ENCODE results near the gene C19orf53.

Gene C19orf53

GRCh38 chr19:13764821-13765394 lies 9.3 kb upstream of the C19orf53 start:
- Histone ChIP-seq H3K4me2 (ENCODE audit: low read depth, low read length, poor library complexity, severe bottlenecking) (peak overlapping the region; percentile 84), H3K9ac (ENCODE audit: low read depth, low read length, poor library complexity, severe bottlenecking) (peak overlapping the region; percentile 86), H3K9me3 (ENCODE audit: insufficient read depth, low read depth, low read length) (no peaks in the 10 kb centered on the region), H2AFZ (ENCODE audit: low read length) (peak overlapping the region; percentile 67; the same call in 1 of the 2 replicates), H3K4me1 (ENCODE audit: insufficient read depth, low read length, poor library complexity, severe bottlenecking) (peaks cover 10% of the 10 kb centered on the region), H3K79me2 (ENCODE audit: insufficient read depth, low read length) (peaks cover 23% of the 10 kb centered on the region; the same call in 1 of the 2 replicates), H3K36me3 (ENCODE audit: insufficient read depth, low read length) (peaks cover 14% of the 10 kb centered on the region; the same call in 1 of the 2 replicates), H3F3A (ENCODE audit: low read depth) (no peaks in the 10 kb centered on the region), H3K27me3 (ENCODE audit: insufficient read depth, low read length, poor library complexity, severe bottlenecking) (no peaks in the 10 kb centered on the region), H4K20me1 (ENCODE audit: insufficient read depth, low read length, poor library complexity, severe bottlenecking) (peaks cover 7% of the 10 kb centered on the region), H3K9me2 (replicated peaks; ENCODE audit: low read depth, low read length) (no peaks in the 10 kb centered on the region), H3K4me3 (ENCODE audit: low read length, poor library complexity, severe bottlenecking) (peak overlapping the region; percentile 89)
- no peak for TF ChIP-seq EZH2phosphoT487 (IDR thresholded peaks at IDR 0.05; ENCODE audit: borderline replicate concordance)
- TF ChIP-seq, protein P1, sequence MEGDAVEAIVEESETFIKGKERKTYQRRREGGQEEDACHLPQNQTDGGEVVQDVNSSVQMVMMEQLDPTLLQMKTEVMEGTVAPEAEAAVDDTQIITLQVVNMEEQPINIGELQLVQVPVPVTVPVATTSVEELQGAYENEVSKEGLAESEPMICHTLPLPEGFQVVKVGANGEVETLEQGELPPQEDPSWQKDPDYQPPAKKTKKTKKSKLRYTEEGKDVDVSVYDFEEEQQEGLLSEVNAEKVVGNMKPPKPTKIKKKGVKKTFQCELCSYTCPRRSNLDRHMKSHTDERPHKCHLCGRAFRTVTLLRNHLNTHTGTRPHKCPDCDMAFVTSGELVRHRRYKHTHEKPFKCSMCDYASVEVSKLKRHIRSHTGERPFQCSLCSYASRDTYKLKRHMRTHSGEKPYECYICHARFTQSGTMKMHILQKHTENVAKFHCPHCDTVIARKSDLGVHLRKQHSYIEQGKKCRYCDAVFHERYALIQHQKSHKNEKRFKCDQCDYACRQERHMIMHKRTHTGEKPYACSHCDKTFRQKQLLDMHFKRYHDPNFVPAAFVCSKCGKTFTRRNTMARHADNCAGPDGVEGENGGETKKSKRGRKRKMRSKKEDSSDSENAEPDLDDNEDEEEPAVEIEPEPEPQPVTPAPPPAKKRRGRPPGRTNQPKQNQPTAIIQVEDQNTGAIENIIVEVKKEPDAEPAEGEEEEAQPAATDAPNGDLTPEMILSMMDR (conservative IDR thresholded peaks at IDR 0.05; ENCODE audit: low read length) = no peak

GRCh38 chr19:13765395-13766094 lies 8.7 kb upstream of the C19orf53 start:
- Histone ChIP-seq H3F3A (ENCODE audit: low read depth) (no peaks in the 10 kb centered on the region), H3K9me2 (replicated peaks; ENCODE audit: low read depth, low read length) (no peaks in the 10 kb centered on the region), H3K9ac (ENCODE audit: low read depth, low read length, poor library complexity, severe bottlenecking) (peak overlapping the region; percentile 86), H2AFZ (ENCODE audit: low read length) (no peak overlapping the region), H3K79me2 (ENCODE audit: insufficient read depth, low read length) (peaks cover 23% of the 10 kb centered on the region; the same call in 1 of the 2 replicates), H3K4me1 (ENCODE audit: insufficient read depth, low read length, poor library complexity, severe bottlenecking) (peaks cover 10% of the 10 kb centered on the region), H3K27me3 (ENCODE audit: insufficient read depth, low read length, poor library complexity, severe bottlenecking) (no peaks in the 10 kb centered on the region), H3K36me3 (ENCODE audit: insufficient read depth, low read length) (peaks cover 8% of the 10 kb centered on the region; the same call in 1 of the 2 replicates), H4K20me1 (ENCODE audit: insufficient read depth, low read length, poor library complexity, severe bottlenecking) (peaks cover 7% of the 10 kb centered on the region), H3K4me3 (ENCODE audit: low read length, poor library complexity, severe bottlenecking) (peak overlapping the region; percentile 89), H3K9me3 (ENCODE audit: insufficient read depth, low read depth, low read length) (no peaks in the 10 kb centered on the region), H3K4me2 (ENCODE audit: low read depth, low read length, poor library complexity, severe bottlenecking) (peak overlapping the region; percentile 84)
- no peak for TF ChIP-seq EZH2phosphoT487 (IDR thresholded peaks at IDR 0.05; ENCODE audit: borderline replicate concordance)
- TF ChIP-seq, protein P1 (conservative IDR thresholded peaks at IDR 0.05; ENCODE audit: low read length) = no peak

DNA sequence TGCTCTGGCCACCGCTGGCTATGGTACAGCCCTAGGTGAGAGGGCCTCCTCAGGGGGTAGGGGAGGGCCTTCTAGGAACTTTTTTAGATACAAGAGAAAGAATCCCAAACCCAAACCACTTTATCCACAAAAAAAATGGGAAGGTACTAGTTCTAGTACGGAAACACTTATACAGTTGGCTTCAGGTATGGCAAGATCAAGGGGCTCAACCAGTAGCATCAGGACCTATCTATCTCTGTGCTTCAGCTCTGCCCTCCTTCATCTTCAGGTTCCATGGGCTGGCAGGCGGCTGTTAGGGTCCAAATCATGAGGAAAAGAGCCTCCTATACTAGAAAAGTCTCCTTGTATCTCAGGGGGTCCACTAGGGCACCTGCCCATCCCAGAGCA lies 8.2 kb upstream of the C19orf53 start:
- Histone ChIP-seq H4K20me1 (ENCODE audit: insufficient read depth, low read length, poor library complexity, severe bottlenecking) (peaks cover 7% of the 10 kb centered on the region), H3K4me2 (ENCODE audit: low read depth, low read length, poor library complexity, severe bottlenecking) (peak overlapping the region; percentile 84), H3K36me3 (ENCODE audit: insufficient read depth, low read length) (peaks cover 5% of the 10 kb centered on the region; the same call in 1 of the 2 replicates), H3F3A (ENCODE audit: low read depth) (no peaks in the 10 kb centered on the region), H3K4me1 (ENCODE audit: insufficient read depth, low read length, poor library complexity, severe bottlenecking) (peaks cover 10% of the 10 kb centered on the region), H3K9me3 (ENCODE audit: insufficient read depth, low read depth, low read length) (no peaks in the 10 kb centered on the region), H3K9ac (ENCODE audit: low read depth, low read length, poor library complexity, severe bottlenecking) (no peak overlapping the region), H3K27me3 (ENCODE audit: insufficient read depth, low read length, poor library complexity, severe bottlenecking) (no peaks in the 10 kb centered on the region), H3K79me2 (ENCODE audit: insufficient read depth, low read length) (peaks cover 23% of the 10 kb centered on the region; the same call in 1 of the 2 replicates), H2AFZ (ENCODE audit: low read length) (no peak overlapping the region), H3K9me2 (replicated peaks; ENCODE audit: low read depth, low read length) (no peaks in the 10 kb centered on the region), H3K4me3 (ENCODE audit: low read length, poor library complexity, severe bottlenecking) (peak overlapping the region; percentile 89)
- TF ChIP-seq, protein P1 (conservative IDR thresholded peaks at IDR 0.05; ENCODE audit: low read length) = no peak
- TF ChIP-seq EZH2phosphoT487 (IDR thresholded peaks at IDR 0.05; ENCODE audit: borderline replicate concordance) = no peak

Measured in Loucy (cell line).